NK-92 (cell line): ENCODE measurements around the gene TNC.

ENCODE experiments used
- DNase-seq: peaks from one replicate; lab custom pipeline; 2025; ENCODE audit not compliant: unreplicated experiment; lab: John Stamatoyannopoulos, UW

The TNC gene

DNA sequence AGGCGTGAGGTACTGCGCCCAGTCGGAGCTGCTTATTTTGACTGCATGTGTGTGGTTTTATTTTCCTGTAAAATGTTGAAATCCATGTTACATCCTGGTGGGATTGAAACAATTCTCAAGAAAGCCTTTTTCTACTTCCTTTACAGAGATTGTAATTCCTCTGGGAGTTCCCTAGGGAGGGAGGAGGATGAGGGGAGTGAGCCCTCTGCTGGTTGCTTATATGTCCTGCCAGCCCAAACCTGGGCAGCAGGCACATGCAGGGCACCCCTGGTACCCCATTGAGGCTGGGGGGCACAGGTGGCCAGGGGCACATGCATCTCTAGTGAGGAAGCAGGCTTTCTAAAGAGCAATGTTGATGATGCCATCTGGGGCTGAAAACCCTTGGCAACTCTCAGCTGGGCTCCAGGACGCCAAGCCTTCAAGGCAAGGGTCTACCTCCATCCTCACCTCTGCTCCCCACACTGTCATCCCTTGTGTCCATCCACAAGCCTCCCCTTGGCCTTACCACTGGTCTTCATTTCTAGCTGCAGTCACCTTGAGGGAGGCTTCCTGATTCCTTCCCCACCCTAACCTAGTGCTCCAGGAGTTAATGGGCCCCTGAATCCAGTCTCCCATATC, 102.8 kb downstream of the TNC start:
- no peak for DNase-seq

DNA sequence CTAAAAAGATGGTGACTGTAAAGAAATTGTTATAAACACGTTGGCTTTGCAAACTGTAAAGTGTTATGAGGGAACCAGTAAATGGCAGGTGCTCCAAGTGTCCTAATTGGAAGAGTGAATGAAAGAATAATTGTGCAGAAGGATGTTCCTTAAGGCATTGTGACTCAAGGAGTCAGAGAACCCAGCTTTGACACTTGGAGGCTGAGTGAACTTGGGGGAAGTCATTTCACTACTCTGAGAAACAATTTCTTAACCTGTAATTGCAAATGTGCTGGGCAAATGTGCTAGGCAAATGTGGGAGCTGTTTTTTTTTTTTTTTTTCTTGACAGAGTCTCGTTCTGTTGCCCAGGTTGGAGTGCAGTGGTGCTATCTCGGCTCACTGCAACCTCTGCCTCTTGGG, 103.5 kb downstream of the TNC start:
- DNase-seq, result no peak

DNA sequence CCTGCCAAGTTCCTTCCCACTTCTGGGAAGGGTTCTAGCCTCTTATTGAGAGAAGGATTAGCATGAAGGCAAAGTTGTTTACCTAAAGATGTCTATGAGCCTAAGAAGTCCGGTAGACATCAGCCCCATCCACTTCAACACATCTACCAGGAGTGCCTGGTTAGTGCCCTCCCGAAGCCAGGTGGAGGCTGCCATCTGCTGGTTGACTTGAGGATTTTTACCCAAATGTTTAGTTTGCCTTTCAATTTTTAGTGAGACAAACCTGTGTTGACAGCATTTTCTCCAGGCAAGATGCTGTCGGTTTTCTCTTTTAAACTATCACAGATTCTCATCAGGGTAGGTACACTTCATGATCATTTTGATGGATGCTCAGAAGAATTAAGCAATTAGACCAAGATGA, 104.0 kb downstream of the TNC start:
- DNase-seq, result no peak

DNA sequence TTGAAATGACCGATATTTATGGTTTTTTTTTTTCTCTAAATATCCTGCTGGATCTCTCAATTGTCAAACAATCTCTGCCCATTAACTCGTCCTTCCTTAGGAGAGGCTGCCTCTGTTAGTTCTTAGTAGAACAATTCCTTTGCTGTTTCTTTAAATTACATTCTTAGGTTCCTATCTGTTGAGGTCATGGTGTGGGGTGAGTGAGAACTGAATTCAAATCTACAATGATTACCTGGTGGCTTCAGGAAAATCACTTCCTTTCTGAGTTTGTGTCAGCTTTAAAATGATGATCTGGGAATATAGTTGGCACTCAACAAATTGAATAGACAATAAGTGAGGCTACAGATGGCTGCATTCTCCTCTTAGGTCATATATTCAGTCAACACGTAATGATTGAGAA, 105.5 kb downstream of the TNC start:
- DNase-seq, result no peak

DNA sequence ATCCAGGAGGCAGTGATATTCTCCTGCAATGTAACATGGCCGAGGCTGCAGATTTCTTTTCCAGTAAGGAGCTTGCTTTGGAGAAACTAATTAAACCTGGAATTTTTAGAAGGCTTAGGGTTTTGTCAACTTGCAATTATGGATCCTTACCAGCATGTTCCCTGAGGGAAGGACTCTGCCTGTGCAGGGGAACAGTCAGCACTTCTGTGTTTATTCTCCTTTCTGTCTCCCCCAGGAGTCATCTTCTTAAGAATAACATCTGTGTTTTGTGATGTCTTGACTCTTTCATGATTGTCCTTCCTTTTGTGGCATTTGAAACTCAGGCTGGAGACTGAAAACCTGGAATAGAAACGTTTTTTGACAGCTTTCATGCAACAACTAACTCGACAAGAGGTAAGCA, 107.1 kb downstream of the TNC start:
- no peak for DNase-seq

DNA sequence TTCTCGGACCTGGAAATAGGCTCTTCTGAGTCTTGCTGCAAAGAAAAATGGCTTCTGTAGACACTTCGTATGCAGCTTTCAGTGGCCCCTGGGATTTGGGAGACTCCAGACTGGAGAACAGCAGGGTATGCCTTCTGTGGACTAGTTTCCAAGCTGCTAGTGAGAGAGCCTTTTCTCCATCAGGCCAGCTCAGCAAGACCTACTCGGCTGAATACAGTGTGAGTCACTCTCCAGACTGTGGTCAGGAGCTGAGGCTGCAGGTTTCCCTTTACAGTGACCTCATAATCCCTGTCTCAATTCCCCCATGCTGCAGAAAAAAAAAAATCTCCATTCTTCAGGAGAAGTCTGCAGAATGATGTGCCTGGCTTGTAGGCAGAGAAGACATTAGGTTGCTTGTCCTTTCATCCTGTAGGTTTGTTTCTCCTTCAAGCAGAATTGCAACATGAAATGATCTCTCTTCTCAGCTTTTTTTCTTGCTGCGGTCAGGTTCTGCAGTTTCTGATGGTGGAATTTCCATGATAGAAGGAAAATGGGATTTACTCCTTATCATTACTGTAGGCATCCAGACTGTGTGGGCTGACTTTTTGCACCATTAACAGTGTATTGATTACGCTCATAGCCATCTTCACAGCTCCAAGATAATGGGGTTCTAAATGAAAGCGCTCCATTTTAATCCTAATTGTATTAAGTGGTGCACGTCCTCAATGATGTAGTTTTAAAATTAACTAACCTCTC, 109.3 kb downstream of the TNC start:
- DNase-seq, result no peak

DNA sequence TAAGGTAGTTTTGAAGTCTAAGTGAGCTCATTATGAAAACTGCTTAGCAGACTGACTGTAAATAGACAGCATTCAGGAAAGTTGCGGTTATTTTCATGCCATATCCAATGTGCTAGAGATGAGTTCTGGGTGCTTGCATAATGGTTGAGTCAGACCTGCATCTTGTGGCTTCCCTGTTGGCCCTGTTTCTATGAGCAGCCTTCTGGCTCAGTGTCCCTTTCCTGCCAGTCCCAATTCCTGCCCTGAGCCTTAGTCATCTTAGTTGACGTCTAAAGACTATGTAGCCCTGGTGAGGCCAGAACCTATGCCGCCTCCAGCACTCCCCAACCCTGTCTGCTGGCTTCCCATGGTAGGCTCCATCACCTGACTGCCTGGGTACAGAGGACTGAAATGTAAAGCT, 111.3 kb downstream of the TNC start:
- no peak for DNase-seq

DNA sequence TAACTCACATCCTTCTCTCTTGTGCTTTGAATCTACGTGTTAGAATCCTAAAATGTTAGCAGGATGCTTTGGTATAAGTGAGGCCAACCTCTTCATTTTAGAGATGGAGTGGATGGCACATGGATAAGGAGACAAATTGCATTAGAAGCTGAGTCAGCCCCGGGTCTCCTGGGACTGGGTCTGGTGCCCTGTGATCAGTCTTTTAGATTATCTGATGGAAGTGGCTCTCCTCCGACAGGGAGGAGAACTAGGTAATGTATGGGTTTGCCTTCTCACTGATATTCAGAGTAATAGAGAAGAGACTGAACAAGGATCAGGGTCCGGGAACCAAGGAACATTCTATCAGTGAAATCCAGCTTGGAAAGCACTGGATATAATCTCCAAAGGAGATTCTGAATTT, 112.6 kb downstream of the TNC start:
- DNase-seq, result no peak

DNA sequence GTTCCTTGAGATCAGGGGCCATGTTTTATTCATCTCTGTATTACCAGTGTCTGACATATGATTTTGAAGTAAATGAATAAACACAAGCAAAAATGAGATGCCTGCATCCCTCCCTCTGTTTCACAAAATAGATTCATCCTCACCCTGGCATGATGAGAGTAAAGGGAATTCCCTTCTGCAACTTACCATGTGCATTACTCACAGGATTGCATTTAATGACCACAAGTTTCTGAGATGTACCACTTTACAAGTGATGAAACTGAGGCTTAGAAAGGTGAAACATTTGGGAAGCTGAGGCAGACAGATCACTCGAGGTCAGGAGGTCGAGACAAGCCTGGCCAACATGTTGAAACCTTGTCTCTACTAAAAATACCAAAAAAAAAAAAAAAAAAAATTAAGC, 113.4 kb downstream of the TNC start:
- DNase-seq, result no peak

DNA sequence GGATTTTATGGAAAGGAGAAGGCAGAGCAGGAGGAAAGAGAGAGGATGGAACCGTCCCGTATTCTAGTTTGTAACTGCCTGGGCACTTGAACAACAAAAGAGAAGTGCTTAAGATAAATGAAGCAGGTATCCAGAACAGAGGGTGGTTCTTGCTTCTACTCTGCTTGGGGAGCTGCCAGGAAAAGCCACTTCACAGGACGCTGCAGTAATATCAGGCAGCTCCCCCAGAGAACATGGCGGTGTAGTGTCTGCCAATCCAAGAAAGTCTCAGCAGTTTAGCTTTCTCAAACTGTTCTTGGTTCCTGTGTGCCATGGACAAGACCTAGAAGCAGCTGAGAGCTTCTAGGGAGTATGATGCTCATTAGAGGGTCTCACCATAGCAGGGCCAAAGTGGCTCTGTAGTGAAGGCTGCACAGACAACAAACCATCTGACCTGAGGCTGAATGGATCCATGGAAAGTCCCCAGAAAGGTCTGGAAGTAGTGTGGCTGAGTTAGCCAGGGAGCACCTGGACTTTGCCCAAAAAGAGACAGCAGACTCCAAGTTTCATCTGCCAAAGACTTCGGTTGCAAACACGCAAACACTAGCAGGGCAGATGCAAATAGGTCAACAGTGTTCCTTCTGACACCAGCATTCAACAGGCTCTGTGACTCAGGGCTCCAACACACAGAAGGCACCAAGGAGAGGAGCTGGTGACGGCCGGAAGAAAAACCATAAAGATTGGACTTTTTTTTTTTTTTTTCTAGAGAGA, 115.4 kb downstream of the TNC start:
- no peak for DNase-seq

DNA sequence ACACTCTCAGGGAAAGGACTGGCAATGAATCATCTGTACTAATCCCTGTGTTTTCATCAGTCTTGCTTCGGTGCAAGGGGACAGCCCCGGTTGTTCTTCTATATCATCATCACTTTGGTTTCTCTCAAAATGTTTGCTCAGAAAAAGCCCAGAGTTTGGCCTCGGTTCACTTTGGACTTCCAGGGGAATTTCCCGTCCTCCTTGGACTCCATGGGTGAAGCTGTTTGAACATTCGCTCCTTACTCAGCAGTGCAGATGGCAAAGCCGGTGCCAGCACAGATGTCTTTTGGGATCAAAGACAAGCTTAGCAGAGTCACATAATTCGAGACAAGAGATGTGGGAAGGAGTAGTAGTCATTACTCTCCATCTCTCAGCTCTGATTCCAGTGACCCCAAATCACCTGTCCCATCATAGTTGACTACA, 117.7 kb downstream of the TNC start:
- no peak for DNase-seq

DNA sequence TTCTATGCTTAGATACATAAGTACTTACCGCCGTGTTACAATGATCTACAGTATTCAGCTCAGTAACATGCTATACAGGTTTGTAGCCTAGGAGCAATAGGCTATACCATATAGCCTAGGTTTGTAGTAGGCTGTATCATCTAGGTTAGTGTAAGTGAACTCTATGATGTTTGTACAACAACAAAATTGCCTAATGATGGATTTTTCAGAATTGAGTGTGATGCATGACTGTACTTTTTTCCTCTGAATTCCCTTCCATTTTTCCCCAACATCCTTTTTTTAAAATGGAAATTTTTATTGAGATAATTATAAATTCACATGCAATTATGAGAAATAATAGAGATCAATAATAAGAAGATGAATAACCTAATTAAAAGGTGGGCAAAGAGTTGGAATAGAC, 119.6 kb downstream of the TNC start:
- DNase-seq, result no peak

DNA sequence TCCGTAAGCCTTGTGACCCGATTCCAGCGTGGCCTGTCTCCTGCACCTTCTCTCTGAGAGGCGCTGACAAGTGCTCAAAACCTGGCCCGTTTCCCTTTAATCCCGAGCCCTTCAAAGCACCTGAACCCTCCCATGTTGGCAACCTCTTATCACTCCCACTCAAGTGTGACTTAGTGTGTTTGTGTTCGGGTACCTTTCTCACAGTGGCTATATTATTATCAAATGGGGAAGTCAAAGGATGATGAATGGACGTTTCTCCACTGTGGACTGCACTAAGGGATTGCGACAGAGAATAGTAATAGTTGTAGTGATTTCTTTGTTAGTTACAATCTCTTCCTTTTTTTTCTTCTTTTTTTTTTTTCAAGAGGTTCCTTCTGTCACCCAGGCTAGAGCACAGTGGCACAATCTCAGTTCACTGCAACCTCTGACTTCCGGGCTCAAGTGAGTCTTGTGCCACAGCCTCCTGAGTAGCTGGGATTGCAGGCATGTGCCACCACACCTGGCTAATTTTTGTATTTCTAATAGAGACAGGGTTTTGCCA, 122.2 kb downstream of the TNC start:
- no peak for DNase-seq

DNA sequence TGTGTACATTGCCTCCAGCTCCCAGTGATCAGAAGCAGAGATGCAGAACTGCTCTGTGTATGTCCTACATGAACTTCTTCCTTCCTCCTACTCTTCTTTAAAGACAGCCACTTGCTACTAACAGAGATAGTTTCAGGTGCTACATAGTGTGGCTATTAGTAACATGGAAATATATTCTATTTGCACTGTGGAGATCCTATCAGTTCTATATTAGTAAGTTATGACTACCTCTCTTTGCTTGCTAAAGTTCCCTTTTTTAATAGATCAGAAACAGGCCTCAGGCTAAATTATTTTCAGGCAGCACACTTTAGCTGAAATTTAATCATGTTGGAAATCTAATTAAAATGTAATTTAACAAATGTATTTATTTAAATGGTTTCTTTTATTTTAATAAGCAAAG, 123.2 kb downstream of the TNC start:
- no peak for DNase-seq

DNA sequence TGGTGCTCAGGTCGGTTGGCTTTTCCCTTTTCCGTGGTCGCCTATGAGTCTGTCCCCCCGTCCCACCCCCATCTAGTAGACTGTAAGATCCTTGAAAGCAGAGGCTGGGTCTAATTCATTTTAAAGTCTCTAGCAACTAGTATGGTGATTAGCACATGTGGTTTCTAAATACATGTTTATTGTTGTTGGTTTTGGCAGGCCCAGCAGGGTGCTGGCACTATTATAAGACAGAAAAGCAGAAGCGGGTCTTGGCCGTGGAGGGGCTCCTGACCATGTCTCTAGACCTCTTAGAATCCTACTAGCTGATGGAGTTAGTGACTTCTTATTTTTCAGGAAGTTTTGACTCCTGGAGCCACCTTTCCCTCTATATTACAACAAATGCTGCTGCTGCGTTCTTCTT, 126.1 kb downstream of the TNC start:
- no peak for DNase-seq

DNA sequence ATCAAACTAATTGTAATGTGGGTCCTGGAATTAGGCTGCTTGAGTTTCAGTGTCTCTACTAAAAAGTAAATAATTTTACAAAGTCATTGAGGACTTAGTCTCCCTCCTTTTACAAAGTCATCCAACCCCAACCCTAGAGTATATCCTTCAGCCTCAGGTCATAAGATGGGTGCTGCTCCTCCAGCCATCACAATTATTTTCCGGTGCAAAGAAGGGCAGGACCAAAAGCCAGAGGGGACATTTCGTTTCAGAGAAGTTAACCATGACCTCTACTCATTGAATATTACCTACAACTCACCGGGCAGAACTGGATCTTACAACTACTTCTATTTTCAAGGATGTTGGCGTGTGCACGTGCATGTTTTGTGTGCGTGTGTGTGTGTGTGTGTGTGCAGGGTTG, 127.1 kb downstream of the TNC start:
- no peak for DNase-seq

DNA sequence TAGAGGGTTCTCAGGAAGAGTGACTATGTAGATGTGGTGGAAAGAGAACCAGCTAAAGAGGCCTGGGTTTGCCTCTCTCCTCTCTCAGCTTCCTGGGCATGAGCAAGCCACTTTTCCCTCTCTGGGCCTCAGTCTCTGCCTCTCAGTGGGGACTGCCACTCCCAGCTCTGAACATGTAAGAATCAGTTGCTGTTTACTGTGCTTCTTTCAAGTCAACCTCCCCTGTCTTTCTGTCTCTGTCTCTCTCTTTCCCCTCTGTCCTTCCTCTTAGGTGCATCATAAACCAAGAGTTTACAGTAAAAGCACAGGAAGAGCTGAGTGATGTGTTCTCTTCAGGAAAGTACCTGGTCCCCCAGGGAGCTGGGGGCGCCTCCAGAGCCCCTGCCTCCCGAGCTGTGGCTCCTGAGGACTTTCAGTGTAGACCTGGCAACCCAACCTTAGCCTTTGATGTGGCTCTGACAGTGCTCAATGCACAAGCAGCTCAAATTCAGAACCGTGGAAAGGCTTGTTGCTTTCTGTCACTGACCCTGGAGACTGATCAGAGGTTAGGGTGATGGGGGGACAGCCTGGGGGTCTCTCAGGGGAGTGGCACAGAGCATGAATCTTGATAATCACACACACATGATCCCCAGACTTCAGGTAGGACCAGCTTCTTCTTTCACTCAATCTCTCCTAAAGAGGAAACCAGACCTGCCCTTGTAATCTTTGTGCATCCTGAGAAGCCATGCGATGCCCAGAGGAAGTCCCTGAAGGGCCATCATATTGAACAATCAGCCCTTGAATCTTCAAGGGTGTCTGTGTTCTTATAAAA, 128.2 kb downstream of the TNC start:
- no peak for DNase-seq

DNA sequence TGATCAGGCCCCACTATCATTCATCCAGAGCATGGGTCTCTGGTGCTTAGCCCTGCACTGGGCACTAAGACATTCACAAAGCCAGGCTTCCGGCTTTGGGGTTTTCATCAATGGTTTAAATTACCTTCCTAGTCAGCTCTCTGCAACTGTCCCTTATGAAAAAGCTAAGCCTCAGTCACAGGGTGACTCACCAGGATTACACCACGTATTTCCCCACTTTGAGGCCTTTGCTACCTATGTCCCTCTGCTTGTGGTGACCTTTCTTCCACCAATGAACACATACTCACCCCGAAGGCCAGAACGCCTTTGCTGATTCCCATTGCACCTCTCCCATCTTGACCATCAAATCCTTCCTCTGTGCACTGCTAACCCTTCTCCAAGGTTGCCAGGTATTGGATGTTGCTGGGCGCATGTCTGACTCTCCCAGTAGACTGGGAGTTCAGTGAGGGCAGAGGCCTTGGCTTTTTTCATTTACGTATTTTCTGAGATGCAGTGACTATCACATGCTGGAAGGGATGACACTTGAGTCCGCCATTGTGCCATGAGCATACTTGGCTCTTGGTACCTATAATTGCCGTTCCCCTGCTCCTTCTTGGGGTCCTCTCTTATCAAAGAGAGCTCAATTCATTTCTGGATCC, 128.9 kb downstream of the TNC start:
- no peak for DNase-seq

DNA sequence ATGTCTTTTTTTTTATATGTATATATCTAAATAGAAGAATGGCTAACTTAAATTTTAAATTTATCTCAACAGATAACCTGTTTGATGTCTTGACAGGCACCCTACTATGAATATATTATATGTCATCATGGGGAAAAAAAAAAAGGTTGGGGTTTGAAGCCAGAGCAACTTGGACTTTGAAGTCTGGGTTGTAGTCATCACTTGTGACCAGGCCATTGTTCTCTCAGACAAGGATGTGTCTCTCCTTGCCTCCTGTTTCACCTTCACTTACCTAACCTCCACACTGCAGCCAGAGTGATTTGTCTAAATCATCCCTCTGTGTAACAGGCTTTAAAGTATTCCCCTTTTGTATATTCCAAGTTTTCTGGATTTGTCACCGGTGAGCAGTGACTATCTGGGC, 130.8 kb downstream of the TNC start:
- DNase-seq, result no peak

DNA sequence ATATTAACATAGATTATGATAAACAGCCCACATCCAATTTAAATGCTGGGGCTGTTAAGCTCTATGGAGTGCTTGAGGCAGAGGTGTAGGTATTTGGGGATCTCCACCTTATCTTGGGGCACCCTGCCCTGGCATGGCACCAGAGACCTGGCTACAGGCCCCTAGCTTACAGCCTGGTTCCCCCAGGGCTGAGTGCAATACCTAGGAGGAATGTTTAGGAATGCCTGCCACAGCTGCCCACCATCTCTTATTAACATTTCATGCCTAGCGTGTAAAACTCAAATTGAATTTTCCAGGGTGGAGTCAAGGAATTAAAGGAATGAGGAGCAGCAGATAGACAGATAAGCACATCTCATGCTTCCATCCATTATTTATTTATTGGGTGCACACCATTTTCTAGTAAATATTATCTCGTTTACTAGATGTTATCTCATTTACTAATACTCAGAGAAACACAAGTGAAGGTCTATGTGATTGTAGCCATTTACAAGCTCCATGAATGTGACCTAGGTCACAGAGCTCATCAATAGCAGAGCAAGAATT, 131.9 kb downstream of the TNC start:
- no peak for DNase-seq

DNA sequence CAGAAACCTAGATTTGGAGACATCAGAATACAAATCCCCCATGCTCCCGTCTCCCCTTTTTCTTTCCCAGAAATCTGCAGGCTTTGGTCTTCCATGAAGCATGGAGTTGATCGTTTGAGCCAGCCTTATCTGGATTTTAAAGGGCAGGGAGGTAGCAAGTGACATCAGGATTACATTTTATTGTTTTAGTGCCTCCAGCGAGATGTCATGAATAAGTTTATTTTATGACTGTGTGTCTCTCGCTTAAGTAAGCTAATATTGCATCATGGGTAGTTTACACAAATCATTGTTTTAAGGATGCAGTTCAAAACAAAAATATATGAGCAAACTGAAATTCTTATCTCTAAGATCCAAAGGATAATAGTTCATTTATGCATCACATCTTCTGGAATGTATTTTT, 136.9 kb downstream of the TNC start:
- no peak for DNase-seq
